Hematopoietic multipotent progenitor cell treated with erythropoietin and hydrocortisone succinate and interleukin-3 and kit ligand, for 15 days (in vitro differentiated cells): Measurements from ENCODE around the gene ZBTB9.

Source experiments
- DNase-seq: peaks from one replicate; pipeline ENCODE4 v3.0.0-alpha.2; 2015; ENCODE audit warnings: low spot score

Gene ZBTB9

GRCh38 chr6:33433544-33434191, 20.7 kb upstream of the ZBTB9 start:
- DNase-seq, result no peak

DNA sequence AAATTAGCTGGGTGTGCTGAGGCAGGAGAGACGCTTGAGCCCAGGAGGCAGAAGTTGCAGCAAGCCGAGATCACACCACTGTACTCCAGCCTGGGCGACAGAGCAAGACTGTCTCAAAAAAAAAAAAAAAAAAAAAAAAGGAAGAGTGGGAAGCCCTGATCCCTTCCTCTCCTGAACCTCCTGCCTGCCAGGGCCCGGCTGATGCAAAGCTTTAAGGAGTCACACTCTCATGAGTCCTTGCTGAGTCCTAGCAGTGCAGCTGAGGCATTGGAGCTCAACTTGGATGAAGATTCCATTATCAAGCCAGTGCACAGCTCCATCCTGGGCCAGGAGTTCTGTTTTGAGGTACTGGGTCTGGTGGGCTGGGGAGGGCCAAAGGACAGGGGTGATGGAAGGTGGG, 19.4 kb upstream of the ZBTB9 start:
- DNase-seq, result no peak

DNA sequence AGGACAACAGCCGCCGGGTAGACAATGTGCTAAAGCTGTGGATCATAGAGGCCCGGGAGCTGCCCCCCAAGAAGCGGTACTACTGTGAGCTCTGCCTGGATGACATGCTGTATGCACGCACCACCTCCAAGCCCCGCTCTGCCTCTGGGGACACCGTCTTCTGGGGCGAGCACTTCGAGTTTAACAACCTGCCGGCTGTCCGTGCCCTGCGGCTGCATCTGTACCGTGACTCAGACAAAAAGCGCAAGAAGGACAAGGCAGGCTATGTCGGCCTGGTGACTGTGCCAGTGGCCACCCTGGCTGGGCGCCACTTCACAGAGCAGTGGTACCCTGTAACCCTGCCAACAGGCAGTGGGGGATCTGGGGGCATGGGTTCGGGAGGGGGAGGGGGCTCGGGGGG, 16.7 kb upstream of the ZBTB9 start:
- DNase-seq, result no peak

DNA sequence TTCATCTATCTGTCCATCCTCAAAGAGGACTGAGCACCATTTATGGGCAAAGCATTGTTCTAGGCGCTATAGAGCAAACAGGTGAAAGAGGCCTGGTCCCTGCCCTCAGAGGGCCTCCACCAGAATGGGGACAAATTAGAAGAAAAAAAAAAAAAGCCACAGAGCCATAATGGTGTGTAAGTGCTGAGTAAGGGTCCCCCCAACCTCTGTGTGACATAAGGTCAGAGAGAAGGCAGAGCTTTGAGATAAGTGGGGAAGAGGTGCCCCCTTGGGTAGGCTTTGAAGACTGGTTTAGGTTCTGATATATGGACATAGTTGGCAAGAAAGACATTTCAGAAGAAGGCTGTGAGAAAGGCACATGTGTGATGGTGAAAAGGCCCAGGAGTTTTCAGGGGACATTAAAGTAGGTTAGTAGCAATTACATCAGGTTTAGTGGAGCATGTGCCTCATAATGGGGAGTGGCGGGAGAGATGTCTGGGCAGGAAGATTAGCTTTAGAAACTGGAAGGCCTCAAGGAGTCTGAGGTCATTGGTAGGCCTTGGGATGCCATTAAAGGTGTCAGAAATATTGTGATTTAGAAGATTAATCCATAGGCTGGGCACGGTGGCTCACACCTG, 15.3 kb upstream of the ZBTB9 start:
- no peak for DNase-seq

DNA sequence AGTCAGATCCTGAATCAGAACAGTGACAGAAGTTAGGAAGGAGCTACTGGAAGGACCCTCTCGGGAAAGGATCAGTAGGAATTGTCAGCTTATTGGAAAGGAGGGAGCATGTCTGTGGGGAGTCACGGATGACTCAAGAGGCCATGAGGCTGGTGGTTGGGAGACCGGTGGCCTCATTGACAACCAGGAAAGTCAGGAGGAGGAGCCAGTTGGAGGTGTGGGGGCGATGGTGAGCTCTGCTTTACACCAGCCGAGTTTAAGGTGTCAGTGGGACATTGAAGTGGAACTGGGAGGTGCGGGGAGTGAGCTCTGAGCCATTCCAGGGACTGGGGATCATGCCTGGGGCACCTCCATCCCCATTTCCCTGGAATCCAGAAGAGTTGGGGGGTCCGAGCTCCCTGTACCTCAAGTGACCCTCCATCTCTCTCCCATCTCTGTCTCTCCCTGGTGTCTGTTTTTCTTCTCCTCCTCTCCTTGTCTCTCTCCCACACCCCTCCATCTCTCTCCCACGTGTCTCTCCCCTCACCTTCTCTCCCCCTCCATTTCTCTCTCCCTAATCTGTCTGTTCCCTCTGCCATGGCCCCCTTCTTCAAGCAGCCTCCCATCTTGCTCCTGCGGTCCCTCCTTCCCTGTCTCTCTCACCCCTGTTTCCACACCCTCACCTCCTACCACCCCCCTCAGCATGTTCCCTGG, 14.3 kb upstream of the ZBTB9 start:
- no peak for DNase-seq

DNA sequence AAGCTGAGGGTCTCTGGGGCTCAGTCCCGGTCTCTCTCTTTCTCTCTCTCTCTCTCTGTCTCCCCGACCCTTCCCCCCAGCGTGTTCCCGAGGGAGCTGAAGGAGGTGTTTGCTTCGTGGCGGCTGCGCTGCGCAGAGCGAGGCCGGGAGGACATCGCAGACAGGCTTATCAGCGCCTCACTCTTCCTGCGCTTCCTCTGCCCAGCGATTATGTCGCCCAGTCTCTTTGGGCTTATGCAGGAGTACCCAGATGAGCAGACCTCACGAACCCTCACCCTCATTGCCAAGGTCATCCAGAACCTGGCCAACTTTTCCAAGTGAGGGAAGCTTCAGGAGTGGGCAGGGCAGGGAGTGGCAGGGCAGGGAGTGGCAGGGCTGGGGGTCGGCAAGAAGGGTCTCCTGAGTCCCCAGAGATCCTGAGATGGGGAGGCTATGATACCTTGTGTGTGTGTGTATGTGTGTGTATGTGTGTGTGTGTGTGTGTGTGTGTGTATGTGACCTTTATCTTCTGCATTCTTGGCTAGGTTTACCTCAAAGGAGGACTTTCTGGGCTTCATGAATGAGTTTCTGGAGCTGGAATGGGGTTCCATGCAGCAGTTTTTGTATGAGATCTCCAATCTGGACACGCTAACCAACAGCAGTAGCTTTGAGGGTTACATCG, 13.6 kb upstream of the ZBTB9 start:
- no peak for DNase-seq

- DNase-seq, result no peak
These were observed 12.9 kb upstream of the ZBTB9 start for GRCh38 chr6:33441457-33441856.

DNA sequence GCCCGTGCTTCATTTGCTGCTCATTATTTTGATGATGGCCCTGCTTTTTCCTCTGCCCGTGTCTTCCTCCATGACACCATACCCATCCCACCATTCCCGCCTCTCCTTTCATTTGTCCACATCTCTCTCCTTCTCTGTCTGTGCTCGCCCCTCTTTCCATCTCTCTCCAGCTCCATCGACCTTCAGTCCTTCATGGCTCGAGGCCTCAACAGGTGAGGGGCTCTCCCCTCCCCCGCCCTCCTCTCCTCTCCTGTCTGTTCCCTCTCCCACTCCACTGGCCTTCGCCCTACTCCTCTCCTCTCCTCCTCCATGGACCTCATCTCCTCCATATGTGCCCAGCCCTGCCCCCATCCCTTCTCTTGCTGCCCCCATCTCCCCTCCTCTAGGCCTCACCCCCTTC, 12.1 kb upstream of the ZBTB9 start:
- no peak for DNase-seq

DNA sequence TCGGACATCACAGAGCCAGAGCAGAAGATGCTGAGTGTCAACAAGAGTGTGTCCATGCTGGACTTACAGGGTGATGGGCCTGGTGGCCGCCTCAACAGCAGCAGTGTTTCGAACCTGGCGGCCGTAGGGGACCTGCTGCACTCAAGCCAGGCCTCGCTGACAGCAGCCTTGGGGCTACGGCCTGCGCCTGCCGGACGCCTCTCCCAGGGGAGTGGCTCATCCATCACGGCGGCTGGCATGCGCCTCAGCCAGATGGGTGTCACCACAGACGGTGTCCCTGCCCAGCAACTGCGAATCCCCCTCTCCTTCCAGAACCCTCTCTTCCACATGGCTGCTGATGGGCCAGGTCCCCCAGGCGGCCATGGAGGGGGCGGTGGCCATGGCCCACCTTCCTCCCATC, 11.4 kb upstream of the ZBTB9 start:
- DNase-seq, result no peak

DNA sequence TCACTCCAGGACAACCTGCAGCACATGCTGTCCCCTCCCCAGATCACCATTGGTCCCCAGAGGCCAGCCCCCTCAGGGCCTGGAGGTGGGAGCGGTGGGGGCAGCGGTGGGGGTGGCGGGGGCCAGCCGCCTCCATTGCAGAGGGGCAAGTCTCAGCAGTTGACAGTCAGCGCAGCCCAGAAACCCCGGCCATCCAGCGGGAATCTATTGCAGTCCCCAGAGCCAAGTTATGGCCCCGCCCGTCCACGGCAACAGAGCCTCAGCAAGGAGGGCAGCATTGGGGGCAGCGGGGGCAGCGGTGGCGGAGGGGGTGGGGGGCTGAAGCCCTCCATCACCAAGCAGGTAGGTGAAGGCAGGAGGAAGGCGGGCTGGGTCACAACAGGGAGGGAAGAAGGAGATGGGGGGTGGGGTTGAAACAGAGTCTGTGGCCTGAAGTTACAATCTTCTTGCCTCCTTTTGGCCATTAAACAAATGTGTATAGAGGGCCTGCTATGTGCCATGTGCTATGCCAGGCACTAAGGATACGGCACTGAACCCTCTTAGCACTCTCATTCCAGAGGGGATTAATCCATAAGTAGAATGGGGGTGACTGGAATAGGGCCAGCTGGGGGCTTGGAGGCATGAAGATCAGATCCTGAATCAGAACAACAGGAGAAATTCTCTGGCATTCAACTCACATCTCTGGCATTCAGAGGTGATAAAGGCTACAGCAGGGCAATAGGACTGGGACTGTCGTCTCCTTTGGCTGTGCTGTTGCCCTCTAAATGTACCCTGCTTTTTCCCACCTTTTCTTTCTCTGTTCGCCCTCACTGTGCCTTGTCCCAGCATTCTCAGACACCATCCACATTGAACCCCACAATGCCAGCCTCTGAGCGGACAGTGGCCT, 10.5 kb upstream of the ZBTB9 start:
- DNase-seq, result no peak

DNA sequence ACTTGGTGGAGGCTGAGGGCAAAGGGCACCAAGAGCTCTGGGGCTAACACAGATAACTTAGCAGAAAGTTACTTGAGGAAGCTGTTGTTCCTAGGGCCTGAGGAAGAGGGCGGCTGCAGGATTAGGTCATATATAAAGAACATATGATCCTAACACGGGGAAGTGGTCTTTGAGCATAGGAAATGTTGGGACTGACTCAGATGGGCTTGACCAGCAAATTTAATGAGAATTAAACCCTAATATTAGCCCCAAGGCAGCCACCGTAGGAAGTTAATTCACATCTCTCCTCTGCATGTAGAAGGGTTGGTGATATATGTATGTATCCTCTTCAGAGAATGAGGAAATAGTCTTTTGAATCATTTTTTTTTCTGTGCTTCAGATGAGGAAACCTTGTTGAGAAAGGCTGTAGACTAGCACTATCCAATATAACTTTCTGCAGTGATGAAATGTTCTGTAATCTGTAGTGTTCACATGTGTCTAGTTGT, 9.2 kb upstream of the ZBTB9 start:
- DNase-seq, result no peak

GRCh38 chr6:33446356-33446755, 8.0 kb upstream of the ZBTB9 start:
- DNase-seq, result no peak

DNA sequence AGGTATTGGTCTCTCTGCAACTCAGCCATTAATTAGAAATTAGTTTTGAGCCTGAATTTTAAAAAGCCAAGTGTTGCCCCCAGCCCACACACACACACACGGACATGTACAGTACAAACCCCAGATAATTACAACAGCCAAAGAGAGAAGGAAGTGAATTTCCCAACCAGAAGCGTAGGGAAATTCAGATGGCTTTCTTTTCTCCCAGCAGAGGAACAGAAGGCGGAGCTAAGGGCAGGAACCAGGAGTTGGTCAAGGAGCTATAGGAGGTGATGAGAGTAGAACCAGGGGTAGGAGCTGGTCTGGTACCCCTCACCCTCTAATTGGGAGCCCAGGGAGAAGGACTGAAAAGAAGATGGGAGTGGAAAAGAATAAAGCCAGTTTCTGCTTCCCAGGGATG, 3.9 kb upstream of the ZBTB9 start:
- DNase-seq, result no peak

DNA sequence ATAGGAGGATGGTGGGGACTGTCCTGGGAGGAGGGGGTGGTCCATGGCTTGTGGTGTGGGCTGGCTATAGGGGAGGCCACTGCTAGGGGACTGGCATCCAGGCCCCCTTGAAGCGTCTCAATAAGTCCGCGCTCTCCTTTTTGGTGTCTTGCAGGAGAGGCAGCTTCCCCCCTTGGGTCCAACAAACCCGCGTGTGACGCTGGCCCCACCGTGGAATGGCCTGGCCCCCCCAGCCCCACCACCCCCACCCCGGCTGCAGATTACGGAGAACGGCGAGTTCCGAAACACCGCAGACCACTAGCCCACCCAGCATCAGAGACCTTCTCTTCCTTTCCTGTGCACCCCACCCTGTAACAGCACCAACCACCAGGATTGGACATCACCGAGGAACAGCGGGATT, 2.8 kb upstream of the ZBTB9 start:
- no peak for DNase-seq

DNA sequence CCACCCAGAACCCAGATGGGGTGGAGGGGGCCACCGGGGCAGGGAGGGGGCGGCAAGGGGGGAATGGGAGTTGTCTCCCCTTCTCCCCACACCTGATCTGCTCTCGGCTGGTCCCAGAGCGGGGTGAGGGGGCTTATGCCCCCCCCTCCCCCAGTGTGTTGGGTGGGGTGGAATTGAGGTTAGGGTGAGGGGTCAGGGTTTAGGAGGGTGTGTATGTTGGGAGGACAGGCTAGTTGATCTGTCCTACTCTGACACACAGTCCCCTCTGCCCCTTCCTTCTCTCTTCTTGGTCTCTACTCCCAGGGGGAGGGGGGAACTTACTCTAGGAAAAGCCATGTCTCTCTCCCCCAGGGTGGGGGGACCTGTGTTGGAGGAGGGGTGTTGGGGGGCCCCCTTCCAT, 1.9 kb upstream of the ZBTB9 start:
- DNase-seq, result no peak

- DNase-seq, result no peak
These were observed 875 bp upstream of the ZBTB9 start for GRCh38 chr6:33453393-33454008.

- no peak for DNase-seq
These were observed 675 bp downstream of the ZBTB9 start for GRCh38 chr6:33455051-33455450.

- DNase-seq, result no peak
These were observed 1.8 kb downstream of the ZBTB9 start for GRCh38 chr6:33456156-33456555.

DNA sequence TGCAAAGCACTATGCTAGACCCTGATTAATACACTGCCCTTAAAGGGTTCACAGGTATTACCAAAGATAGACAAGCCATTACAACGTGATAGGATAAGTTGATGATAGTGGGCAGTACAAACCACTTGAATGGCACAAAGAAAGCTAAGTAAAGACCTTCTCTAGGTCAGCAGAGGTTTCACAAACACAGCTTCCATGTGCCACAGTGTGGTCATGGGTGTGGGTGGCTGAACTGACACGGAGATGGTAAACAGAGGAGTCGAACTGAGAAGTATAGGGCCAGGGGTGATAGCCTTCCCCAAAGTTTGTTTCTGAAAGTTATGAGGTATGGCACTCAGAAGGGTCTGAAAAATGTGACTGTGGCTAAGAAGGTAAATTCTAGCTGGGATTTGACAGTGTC, 4.3 kb downstream of the ZBTB9 start:
- no peak for DNase-seq

GRCh38 chr6:33459226-33459625, 4.8 kb downstream of the ZBTB9 start:
- no peak for DNase-seq

DNA sequence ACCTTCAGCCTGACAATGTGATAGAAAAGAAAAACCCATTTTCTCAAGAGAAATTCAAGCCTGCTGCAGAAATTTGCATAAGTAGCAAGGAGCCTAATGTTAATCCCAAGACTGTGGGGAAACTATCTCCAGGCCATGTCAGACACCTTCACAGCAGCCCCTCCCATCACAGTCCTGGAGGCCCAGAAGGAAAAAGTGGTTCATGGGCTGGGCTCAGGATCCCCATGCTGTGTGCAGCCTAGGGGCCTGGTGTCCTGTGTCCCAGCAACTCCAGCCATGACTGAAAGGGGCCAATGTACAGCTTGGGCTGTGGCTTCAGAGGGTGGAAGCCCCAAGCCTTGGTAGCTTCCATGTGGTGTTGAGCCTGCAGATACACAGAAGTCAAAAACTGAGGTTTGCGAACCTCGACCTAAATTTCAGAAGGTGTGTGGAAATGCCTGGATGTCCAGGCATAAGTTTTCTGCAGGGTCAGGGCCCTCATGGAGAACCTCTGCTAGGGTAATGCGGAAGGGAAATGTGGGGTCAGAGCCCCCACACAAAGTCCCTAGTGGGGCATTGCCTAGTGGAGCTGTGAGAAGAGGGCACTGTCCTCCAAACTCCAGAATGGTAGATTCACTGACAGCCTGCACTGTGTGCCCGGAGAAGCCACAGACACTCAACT, 11.8 kb downstream of the ZBTB9 start:
- DNase-seq, result no peak
